Transverse colon (tissue), 4 donors: ENCODE measurements around the gene NRF1. TPM values are rescaled to one million over a fixed set of nuclear protein-coding genes. Genes with fewer than 3 reads are reported as not detected.

Experiments used
- DNase-seq: peaks from one replicate; pipeline ENCODE4 v3.0.0-alpha.2; 2019
- H3K27ac ChIP-seq, 4 donors: fragments of 200-600 bp; sonication (generic); 2 replicates each; pipeline ENCODE4 v1.5.1; 2016 to 2018; ENCODE audit warnings: inconsistent platforms in 4 of 4
- H3K27me3 ChIP-seq: fragments of 200-600 bp; sonication (generic); 2 replicates; pipeline ENCODE4 v1.5.1; 2017; ENCODE audit warnings: inconsistent platforms
- H3K36me3 ChIP-seq, 4 donors: fragments of 200-600 bp; sonication (generic); 2 replicates each; pipeline ENCODE4 v1.5.1; 2017 to 2019; ENCODE audit warnings: inconsistent platforms in 4 of 4
- H3K4me1 ChIP-seq, 4 donors: fragments of 200-600 bp; sonication (generic); 2 replicates each; pipeline ENCODE4 v1.5.1; 2017 to 2020; ENCODE audit warnings: inconsistent platforms in 4 of 4
- H3K4me3 ChIP-seq, 4 donors: fragments of 200-600 bp; sonication (generic); 1 replicate in 1 of 4; 2 replicates in 3 of 4; pipeline versions ENCODE4 v1.5.1 to v1.6.1; 2017 to 2019; ENCODE audit warnings: inconsistent platforms in 4 of 4
- H3K9me3 ChIP-seq, 2 donors: fragments of 200-600 bp; sonication (generic); 2 replicates each; pipeline ENCODE4 v1.5.1; 2017 to 2019; ENCODE audit warnings: inconsistent platforms in 2 of 2
- CTCF ChIP-seq, 5 experiments: fragments of 200-600 bp in 3 of 5; fragments of 450-650 bp in 2 of 5; sonication (generic) in 3 of 5; IDR thresholded peaks; 1 replicate in 2 of 5; 2 replicates in 3 of 5; pipeline ENCODE4 v1.5.1; 2016 to 2017; ENCODE audit warnings: antibody characterized with exemption in 5 of 5, inconsistent platforms in 3 of 5, mild to moderate bottlenecking in 2 of 5, moderate library complexity in 1 of 5
- EP300 ChIP-seq: sonication (generic); formaldehyde crosslinking; IDR thresholded peaks from one replicate; pipeline ENCODE4 v1.6.1; 2017; ENCODE audit warnings: antibody characterized with exemption, low read depth
- POLR2A ChIP-seq: fragments of 450-650 bp; IDR thresholded peaks from one replicate; pipeline ENCODE4 v1.6.1; 2016; ENCODE audit warnings: antibody characterized with exemption, mild to moderate bottlenecking, moderate library complexity
- POLR2AphosphoS5 ChIP-seq, 3 donors: sonication (generic); formaldehyde crosslinking; IDR thresholded peaks; one replicate each; pipeline ENCODE4 v1.6.1; 2016; ENCODE audit warnings: antibody characterized with exemption in 3 of 3
- WGBS, 2 donors: methylation state at CpG; one replicate each; pipeline ENCODE4 v1.1.5; 2018; ENCODE audit warnings: low coverage in 1 of 2; 5-methylcytosine and 5-hydroxymethylcytosine counted together
- in situ Hi-C, 4 donors: fragments of 200-750 bp; cut with MboI; loops; one replicate each; pipeline versions ENCODE4 v1.15.0 to v1.15.1; 2017; ENCODE audit warnings: low sequenced_read_pairs in 3 of 4, low pct_ligation_motif_present in 1 of 4, low pct_unique_long_range_greater_than_20kb in 1 of 4
- intact Hi-C: fragments of 100-400 bp; cut with DNase I; formaldehyde crosslinking; loops from one replicate; pipeline ENCODE4 v1.15.1; 2023; ENCODE audit warnings: low total_unique reads
- total RNA-seq, 4 donors: library from RNA; depleted of rRNA; stranded (reverse); fragments of >200 nt; gene quantifications; one replicate each; pipeline ENCODE4 v1.1.0, GENCODE V29; 2016

NRF1 gene
- total RNA-seq, 4 donors from 2014 or later = 11.6 to 21.5 (median 15.3) TPM

- TF ChIP-seq POLR2A = no peak
- no peak for TF ChIP-seq CTCF (IDR thresholded peaks at IDR 0.05)
- no peak for TF ChIP-seq POLR2AphosphoS5 (IDR thresholded peaks at IDR 0.05)
- TF ChIP-seq EP300 = no peak
- Histone ChIP-seq H3K36me3 (no peaks in the 10 kb centered on the region), H3K27me3 (no peaks in the 10 kb centered on the region), H3K4me3 (no peak overlapping the region), H3K4me1 (no peaks in the 10 kb centered on the region), H3K27ac (no peak overlapping the region), H3K9me3 (no peaks in the 10 kb centered on the region)
- intact Hi-C loops (no loop called here), in situ Hi-C loops (no loop called here)
- DNase-seq = no peak
- WGBS, 2 donors = 76 to 87% methylated on average over 4 to 12 of the region's 12 CpGs
These were observed 155.8 kb downstream of the NRF1 start for GRCh38 chr7:129767120-129768015.

DNA sequence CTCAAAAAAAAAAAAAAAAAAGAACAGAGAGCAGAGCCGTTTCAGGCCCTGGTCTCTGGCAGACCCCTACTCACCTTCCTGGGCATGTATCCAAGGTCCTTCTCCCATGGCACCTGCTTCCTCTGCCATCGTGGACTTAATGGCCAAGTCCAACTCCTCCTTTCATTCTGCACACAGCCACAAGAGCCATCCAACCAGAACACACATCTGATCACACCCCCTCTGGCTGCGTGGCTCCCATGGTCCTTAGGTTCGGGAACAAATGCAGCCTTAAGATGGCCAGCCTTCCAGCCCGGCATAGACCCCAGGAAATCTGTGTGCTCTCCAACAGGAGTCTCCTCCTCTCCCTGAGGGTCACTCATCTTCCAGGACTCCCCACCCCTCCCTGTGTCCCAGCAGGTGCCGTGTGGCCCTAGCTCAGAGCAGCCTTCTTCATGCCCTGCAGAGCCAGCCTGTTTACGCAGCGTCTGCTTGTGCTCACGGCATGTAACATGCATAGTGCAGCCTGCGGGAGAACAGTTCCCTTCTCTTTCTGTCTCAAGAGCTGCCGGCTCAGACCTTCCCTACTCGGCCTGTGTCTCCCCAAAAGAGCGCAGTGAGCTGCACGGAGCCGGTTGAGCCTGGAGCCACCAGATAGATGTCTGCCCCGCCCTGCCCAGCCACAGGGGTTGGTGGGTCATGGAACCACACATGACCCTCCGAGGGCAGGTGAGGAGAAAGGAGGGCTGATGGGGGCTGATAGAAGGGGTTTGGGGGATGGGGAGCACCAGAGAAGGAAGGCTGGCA, 157.3 kb downstream of the NRF1 start:
- no peaks in the 10 kb centered on the region for H3K4me1 ChIP-seq
- no peak overlapping the region for H3K27ac ChIP-seq
- H3K36me3 ChIP-seq = no peaks in the 10 kb centered on the region
- intact Hi-C loops (no loop called here), in situ Hi-C loops (no loop called here)
- H3K4me3 ChIP-seq = no peak overlapping the region
- 57 to 90% methylated on average over 2 to 17 of the region's 17 CpGs for WGBS, 2 donors
- DNase-seq = no peak
- no peaks in the 10 kb centered on the region for H3K27me3 ChIP-seq
- no peaks in the 10 kb centered on the region for H3K9me3 ChIP-seq
- no peak for TF ChIP-seq POLR2AphosphoS5 (IDR thresholded peaks at IDR 0.05)
- TF ChIP-seq EP300 = no peak
- no peak for TF ChIP-seq CTCF (IDR thresholded peaks at IDR 0.05)
- TF ChIP-seq POLR2A = no peak

DNA sequence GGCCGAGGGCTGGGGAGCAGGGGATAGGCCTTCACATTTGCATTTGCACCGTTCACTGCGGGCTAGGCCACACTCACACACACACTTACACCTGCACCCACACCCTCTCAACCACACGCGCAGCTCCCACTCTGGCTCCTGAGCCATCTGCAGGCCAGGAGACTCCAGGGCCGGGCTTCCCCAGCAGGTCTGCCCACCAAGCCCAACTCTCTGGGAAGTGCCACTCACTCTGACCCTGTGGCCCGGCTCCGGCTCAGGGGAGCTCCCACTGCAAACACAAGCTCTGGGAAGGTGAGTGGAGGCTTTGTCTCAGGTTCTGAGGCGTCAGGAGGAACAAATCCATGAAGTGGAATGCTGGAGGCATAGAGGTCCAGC, 157.9 kb downstream of the NRF1 start:
- Histone ChIP-seq H3K27ac (no peak overlapping the region), H3K27me3 (no peaks in the 10 kb centered on the region), H3K36me3 (no peaks in the 10 kb centered on the region), H3K4me3 (no peak overlapping the region), H3K4me1 (no peaks in the 10 kb centered on the region), H3K9me3 (no peaks in the 10 kb centered on the region)
- TF ChIP-seq EP300 (no peak), CTCF (IDR thresholded peaks at IDR 0.05) (no peak), POLR2AphosphoS5 (IDR thresholded peaks at IDR 0.05) (no peak), POLR2A (no peak)
- intact Hi-C loops (no loop called here), in situ Hi-C loops (no loop called here)
- 72 to 82% methylated on average over 3 to 9 of the region's 9 CpGs for WGBS, 2 donors
- DNase-seq = no peak
